ENCODE measurements around the gene CYFIP2. TPM values are rescaled to one million over a fixed set of nuclear protein-coding genes. Genes with fewer than 3 reads are reported as not detected.

CYFIP2 gene
- total and polyA plus RNA-seq, 10 of the 15 experiments (the other 5 are each of a cell fraction or from before 2014, with no cell fraction given) = 43.4 to 173 (median 96.0) TPM

GRCh38 chr5:157271740-157272271, 5.9 kb downstream of the CYFIP2 start (continued):
- TF ChIP-seq MLLT1 (IDR thresholded peaks at IDR 0.05) (peak; percentile 68; the same call in 1 of the 2 replicates), E4F1 (IDR thresholded peaks at IDR 0.05; ENCODE audit: borderline replicate concordance, partially characterized antibody) (peak; percentile 41), HSF1 (IDR thresholded peaks at IDR 0.05; ENCODE audit: low read depth, low read length) (no peak), IKZF1 (conservative IDR thresholded peaks at IDR 0.05) (peak; percentile 75), STAT3 (IDR thresholded peaks at IDR 0.05; ENCODE audit: low read depth, low read length) (0 out of 2 replicates have a peak, but pooled peaks have one; percentile 2), SMARCA5 (IDR thresholded peaks at IDR 0.05) (0 out of 2 replicates have a peak, but pooled peaks have one; percentile 49), ATF3 (IDR thresholded peaks at IDR 0.05; ENCODE audit: borderline replicate concordance, extremely low read depth, low read depth, low read length) (no peak), NKRF (conservative IDR thresholded peaks at IDR 0.05) (no peak; the same call in 1 of the 2 replicates), PAX5 (IDR thresholded peaks at IDR 0.05; ENCODE audit: borderline replicate concordance, low read depth, low read length) (peak; percentile 50; the same call in 1 of the 2 replicates), USF1 (IDR thresholded peaks at IDR 0.05; ENCODE audit: borderline replicate concordance, extremely low read length, insufficient read depth, low read depth, low read length) (no peak), BACH1 (IDR thresholded peaks at IDR 0.05; ENCODE audit: borderline replicate concordance) (no peak; the same call in 1 of the 2 replicates), ZNF207 (IDR thresholded peaks at IDR 0.05; ENCODE audit: borderline replicate concordance) (no peak), ZNF687 (IDR thresholded peaks at IDR 0.05) (peak; percentile 100), CBX3 (IDR thresholded peaks at IDR 0.05; ENCODE audit: borderline replicate concordance, low read depth) (no peak)
